Gastroesophageal sphincter (tissue), 3 donors: ENCODE results near the gene ARHGAP24.

ENCODE experiments used
- CTCF ChIP-seq, 4 experiments: fragments of 200-600 bp in 2 of 4; fragments of 450-650 bp in 2 of 4; sonication (generic) in 1 of 4; IDR thresholded peaks; one replicate each; pipeline ENCODE4 v1.5.1; 2017 to 2019; ENCODE audit warnings: antibody characterized with exemption in 4 of 4, mild to moderate bottlenecking in 2 of 4, moderate library complexity in 2 of 4
- EP300 ChIP-seq: sonication (generic); formaldehyde crosslinking; IDR thresholded peaks from one replicate; pipeline ENCODE4 v1.6.1; 2017; ENCODE audit warnings: antibody characterized with exemption, mild to moderate bottlenecking
- POLR2A ChIP-seq, 2 donors: fragments of 450-650 bp; IDR thresholded peaks; one replicate each; pipeline ENCODE4 v1.6.1; 2017; ENCODE audit warnings: antibody characterized with exemption in 2 of 2, mild to moderate bottlenecking in 2 of 2, moderate library complexity in 1 of 2

GRCh38 chr4:85798012-85798770 is 323.2 kb downstream of the ARHGAP24 start:
- TF ChIP-seq CTCF (IDR thresholded peaks at IDR 0.05) (no peak), POLR2A (IDR thresholded peaks at IDR 0.05) (no peak), EP300 (no peak)
